ENCODE results near the gene APBA1.

Gene APBA1

DNA sequence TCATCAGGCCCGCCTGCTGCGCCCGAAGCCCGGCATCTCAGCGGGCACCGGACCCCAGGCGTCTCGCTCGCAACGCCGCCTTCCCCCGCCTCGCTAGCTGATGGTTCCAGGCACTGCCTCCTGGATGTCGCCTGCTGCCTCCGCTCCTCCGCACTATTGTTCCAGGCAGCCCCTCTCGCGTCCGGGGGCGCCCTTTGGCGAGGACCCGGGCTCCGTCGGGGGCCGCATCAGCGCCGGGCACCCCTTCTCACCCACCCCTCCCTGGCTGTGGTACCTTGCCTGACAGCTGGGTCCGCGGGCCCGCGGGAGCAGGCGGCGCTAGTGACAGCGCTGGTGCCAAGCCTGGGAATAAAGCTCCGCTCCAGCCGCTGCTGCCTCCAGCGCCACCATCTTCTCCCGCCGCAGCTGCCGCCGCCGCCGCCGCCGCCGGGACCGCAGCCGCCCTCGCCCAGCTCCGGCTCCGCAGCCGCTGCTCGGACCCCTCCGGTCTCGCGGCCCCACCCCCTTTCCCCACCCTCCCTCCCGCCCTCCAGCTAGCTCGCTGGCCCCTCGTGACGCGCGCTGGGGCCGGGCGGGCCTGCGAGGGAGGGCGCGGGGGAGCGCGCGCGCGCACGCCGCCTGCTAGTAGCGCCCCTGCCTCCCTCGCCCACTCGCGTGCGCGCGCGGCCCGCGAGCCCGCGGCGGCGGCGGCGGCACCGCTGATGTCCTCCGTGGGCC is at the start of gene APBA1:
APBA1 (minus strand) TSS at position 493 of the 717 bp plus-strand sequence.
- TF ChIP-seq ESRRG (CRISPR knock-in tag; IDR thresholded peaks at IDR 0.05) (no peak), CSDC2 (CRISPR knock-in tag; IDR thresholded peaks at IDR 0.05) (no peak), OSR1 (CRISPR knock-in tag; IDR thresholded peaks at IDR 0.05) (no peak), POU6F1 (CRISPR knock-in tag; IDR thresholded peaks at IDR 0.05; ENCODE audit: borderline replicate concordance, low read depth) (no peak), PATZ1 (CRISPR knock-in tag; IDR thresholded peaks at IDR 0.05; ENCODE audit: borderline replicate concordance) (no peak), ARNTL (CRISPR knock-in tag; IDR thresholded peaks at IDR 0.05; ENCODE audit: borderline replicate concordance, low read depth) (no peak), ISL1 (CRISPR knock-in tag; IDR thresholded peaks at IDR 0.05) (no peak), ZNF565 (CRISPR knock-in tag; conservative IDR thresholded peaks at IDR 0.05; ENCODE audit: low read depth) (no peak), ZNF70 (CRISPR knock-in tag; IDR thresholded peaks at IDR 0.05) (no peak), GLIS3 (CRISPR knock-in tag; IDR thresholded peaks at IDR 0.05) (no peak), TOX (CRISPR knock-in tag; IDR thresholded peaks at IDR 0.05; ENCODE audit: borderline replicate concordance) (no peak), BACH2 (CRISPR knock-in tag; IDR thresholded peaks at IDR 0.05; ENCODE audit: borderline replicate concordance) (no peak)
- TF ChIP-seq, protein P1, sequence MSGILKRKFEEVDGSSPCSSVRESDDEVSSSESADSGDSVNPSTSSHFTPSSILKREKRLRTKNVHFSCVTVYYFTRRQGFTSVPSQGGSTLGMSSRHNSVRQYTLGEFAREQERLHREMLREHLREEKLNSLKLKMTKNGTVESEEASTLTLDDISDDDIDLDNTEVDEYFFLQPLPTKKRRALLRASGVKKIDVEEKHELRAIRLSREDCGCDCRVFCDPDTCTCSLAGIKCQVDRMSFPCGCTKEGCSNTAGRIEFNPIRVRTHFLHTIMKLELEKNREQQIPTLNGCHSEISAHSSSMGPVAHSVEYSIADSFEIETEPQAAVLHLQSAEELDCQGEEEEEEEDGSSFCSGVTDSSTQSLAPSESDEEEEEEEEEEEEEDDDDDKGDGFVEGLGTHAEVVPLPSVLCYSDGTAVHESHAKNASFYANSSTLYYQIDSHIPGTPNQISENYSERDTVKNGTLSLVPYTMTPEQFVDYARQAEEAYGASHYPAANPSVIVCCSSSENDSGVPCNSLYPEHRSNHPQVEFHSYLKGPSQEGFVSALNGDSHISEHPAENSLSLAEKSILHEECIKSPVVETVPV (CRISPR knock-in tag; IDR thresholded peaks at IDR 0.05): no peak
- peak; percentile 46 for ATAC-seq

DNA sequence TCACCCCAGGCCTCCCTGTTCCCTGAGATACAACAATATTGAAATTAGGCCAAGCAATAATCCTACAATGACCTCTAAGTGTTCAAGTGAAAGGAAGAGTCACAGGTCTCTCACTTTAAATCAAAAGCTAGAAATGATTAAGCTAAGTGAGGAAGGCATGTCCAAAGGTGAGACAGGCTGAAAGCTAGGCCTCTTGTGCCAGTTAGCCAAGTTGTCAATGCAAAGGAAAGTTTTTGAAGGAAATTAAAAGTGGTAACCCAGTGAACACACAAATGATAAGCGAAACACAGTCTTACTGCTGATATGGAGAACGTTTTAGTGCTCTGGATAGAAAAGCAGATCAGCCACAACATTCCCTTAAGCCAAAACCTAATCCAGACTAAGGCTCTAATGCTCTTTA is 47.8 kb upstream of the APBA1 start:
- no peak for TF ChIP-seq POU6F1 (CRISPR knock-in tag; IDR thresholded peaks at IDR 0.05; ENCODE audit: borderline replicate concordance, low read depth)
- TF ChIP-seq RARB (CRISPR knock-in tag; IDR thresholded peaks at IDR 0.05): no peak
- TF ChIP-seq CREB5 (CRISPR knock-in tag; IDR thresholded peaks at IDR 0.05; ENCODE audit: low read depth): no peak
- no peak for TF ChIP-seq ESRRG (CRISPR knock-in tag; IDR thresholded peaks at IDR 0.05)
- no peak for TF ChIP-seq ZNF8 (CRISPR knock-in tag; IDR thresholded peaks at IDR 0.05)
- no peak for TF ChIP-seq ZNF565 (CRISPR knock-in tag; conservative IDR thresholded peaks at IDR 0.05; ENCODE audit: low read depth)
- no peak for TF ChIP-seq PATZ1 (CRISPR knock-in tag; IDR thresholded peaks at IDR 0.05; ENCODE audit: borderline replicate concordance)
- TF ChIP-seq ZNF70 (CRISPR knock-in tag; IDR thresholded peaks at IDR 0.05): no peak
- no peak for TF ChIP-seq SNAI2 (CRISPR knock-in tag; IDR thresholded peaks at IDR 0.05)
- no peak for TF ChIP-seq CSDC2 (CRISPR knock-in tag; IDR thresholded peaks at IDR 0.05)
- no peak for TF ChIP-seq GLIS3 (CRISPR knock-in tag; IDR thresholded peaks at IDR 0.05)
- TF ChIP-seq, protein P2, sequence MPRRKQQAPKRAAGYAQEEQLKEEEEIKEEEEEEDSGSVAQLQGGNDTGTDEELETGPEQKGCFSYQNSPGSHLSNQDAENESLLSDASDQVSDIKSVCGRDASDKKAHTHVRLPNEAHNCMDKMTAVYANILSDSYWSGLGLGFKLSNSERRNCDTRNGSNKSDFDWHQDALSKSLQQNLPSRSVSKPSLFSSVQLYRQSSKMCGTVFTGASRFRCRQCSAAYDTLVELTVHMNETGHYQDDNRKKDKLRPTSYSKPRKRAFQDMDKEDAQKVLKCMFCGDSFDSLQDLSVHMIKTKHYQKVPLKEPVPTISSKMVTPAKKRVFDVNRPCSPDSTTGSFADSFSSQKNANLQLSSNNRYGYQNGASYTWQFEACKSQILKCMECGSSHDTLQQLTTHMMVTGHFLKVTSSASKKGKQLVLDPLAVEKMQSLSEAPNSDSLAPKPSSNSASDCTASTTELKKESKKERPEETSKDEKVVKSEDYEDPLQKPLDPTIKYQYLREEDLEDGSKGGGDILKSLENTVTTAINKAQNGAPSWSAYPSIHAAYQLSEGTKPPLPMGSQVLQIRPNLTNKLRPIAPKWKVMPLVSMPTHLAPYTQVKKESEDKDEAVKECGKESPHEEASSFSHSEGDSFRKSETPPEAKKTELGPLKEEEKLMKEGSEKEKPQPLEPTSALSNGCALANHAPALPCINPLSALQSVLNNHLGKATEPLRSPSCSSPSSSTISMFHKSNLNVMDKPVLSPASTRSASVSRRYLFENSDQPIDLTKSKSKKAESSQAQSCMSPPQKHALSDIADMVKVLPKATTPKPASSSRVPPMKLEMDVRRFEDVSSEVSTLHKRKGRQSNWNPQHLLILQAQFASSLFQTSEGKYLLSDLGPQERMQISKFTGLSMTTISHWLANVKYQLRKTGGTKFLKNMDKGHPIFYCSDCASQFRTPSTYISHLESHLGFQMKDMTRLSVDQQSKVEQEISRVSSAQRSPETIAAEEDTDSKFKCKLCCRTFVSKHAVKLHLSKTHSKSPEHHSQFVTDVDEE (CRISPR knock-in tag; IDR thresholded peaks at IDR 0.05): no peak
- no peak for TF ChIP-seq BACH2 (CRISPR knock-in tag; IDR thresholded peaks at IDR 0.05; ENCODE audit: borderline replicate concordance)
- ATAC-seq: no peak

Data from SK-N-SH treated with all-trans-retinoic acid at 6 μM for 48 hours (cell line).